A549 (cell line): ENCODE data around the gene TTC17. TPM values are rescaled to one million over a fixed set of nuclear protein-coding genes. Genes with fewer than 3 reads are reported as not detected.

ENCODE experiments used
- ATAC-seq, 2 experiments: fragments of 200-7000 bp in 1 of 2; fragments of >200 bp in 1 of 2; cut with Nextera tagmentation in 1 of 2; cut with Tn5 transposase in 1 of 2; 3 replicates each; pipeline versions ENCODE4 v1.8.0 to v1.9.1; 2018 to 2020; ENCODE audit warnings: mild to moderate bottlenecking in 1 of 2, moderate library complexity in 1 of 2
- CTCF ChIA-PET: fragments of 300-600 bp; sonication (Branson Sonifier 250); formaldehyde crosslinking; extraction: SDS; loops from one replicate; lab custom pipeline; 2021; ENCODE audit warnings: antibody characterized with exemption, inconsistent platforms; lab: Yijun Ruan, JAX
- POLR2A ChIA-PET: fragments of 350-600 bp; formaldehyde crosslinking; extraction: SDS; loops from one replicate; lab custom pipeline; 2021; ENCODE audit warnings: antibody characterized with exemption, inconsistent platforms; lab: Yijun Ruan, JAX
- DNase-seq, 2 experiments: peaks; one replicate each; pipeline versions ENCODE4 v3.0.0 to v3.0.0-alpha.2; 2011 to 2016; ENCODE audit warnings: low read depth in 1 of 2, low spot score in 1 of 2
- FAIRE-seq: peaks from 2 replicates; lab custom pipeline; 2011; peaks lifted over from hg19 to GRCh38; lab: Jason Lieb, UNC
- H3K27ac ChIP-seq, 2 experiments: fragments of >200 bp; sonication (Bioruptor Twin); formaldehyde crosslinking; 3 replicates each; pipeline ENCODE4 v1.5.1; 2016 to 2017
- H3K4me1 ChIP-seq: fragments of >200 bp; sonication (Bioruptor Twin); formaldehyde crosslinking; 3 replicates; pipeline ENCODE4 v1.6.1; 2016
- H3K4me2 ChIP-seq: fragments of >200 bp; sonication (Bioruptor Twin); formaldehyde crosslinking; 3 replicates; pipeline ENCODE4 v1.6.1; 2016
- H3K4me3 ChIP-seq: fragments of >200 bp; sonication (Bioruptor Twin); formaldehyde crosslinking; 3 replicates; pipeline ENCODE4 v1.5.1; 2016
- H3K9me3 ChIP-seq: fragments of >200 bp; sonication (Bioruptor Twin); formaldehyde crosslinking; 3 replicates; pipeline ENCODE4 v1.6.1; 2016
- ATOH8 ChIP-seq: fragments of 250-450 bp; sonication (Bioruptor Pico); IDR thresholded peaks from 2 replicates; pipeline ENCODE4 v1.5.0; 2020; ENCODE audit warnings: low read depth, mild to moderate bottlenecking, moderate library complexity
- BHLHE40 ChIP-seq: IDR thresholded peaks from 2 replicates; pipeline ENCODE4 v1.6.1; 2012; ENCODE audit warnings: low read depth, low read length, inconsistent platforms
- CBX2 ChIP-seq: fragments of 200-600 bp; sonication (generic); IDR thresholded peaks from 2 replicates; pipeline ENCODE4 v1.6.1; 2016; ENCODE audit warnings: low read depth, mild to moderate bottlenecking, borderline replicate concordance
- CHD2 ChIP-seq: fragments of 150-350 bp; IDR thresholded peaks from 2 replicates; pipeline ENCODE4 v1.6.1; 2014; ENCODE audit warnings: low read length; ENCODE audit not compliant: partially characterized antibody
- E2F6 ChIP-seq: IDR thresholded peaks from 2 replicates; pipeline ENCODE4 v1.6.1; 2012; ENCODE audit warnings: low read depth, borderline replicate concordance
- EP300 ChIP-seq, 2 experiments: fragments of >200 bp; sonication (Bioruptor Twin); formaldehyde crosslinking; IDR thresholded peaks; 2 replicates in 1 of 2; 3 replicates in 1 of 2; pipeline ENCODE4 v1.6.1; 2016 to 2017
- FOSB ChIP-seq: fragments of 250-450 bp; sonication (Bioruptor Pico); IDR thresholded peaks from 2 replicates; pipeline ENCODE4 v1.5.0; 2020; ENCODE audit warnings: mild to moderate bottlenecking, moderate library complexity
- GATA3 ChIP-seq: IDR thresholded peaks from 2 replicates; pipeline ENCODE4 v1.6.1; 2012; ENCODE audit warnings: borderline replicate concordance
- HOXA7 ChIP-seq: fragments of 250-450 bp; sonication (Bioruptor Pico); IDR thresholded peaks from 2 replicates; pipeline ENCODE4 v1.5.0; 2020; ENCODE audit warnings: mild to moderate bottlenecking, moderate library complexity
- HOXB5 ChIP-seq: fragments of 250-450 bp; sonication (Bioruptor Pico); IDR thresholded peaks from 2 replicates; pipeline ENCODE4 v1.5.0; 2020; ENCODE audit warnings: mild to moderate bottlenecking, moderate library complexity
- JUN ChIP-seq, 2 experiments: fragments of >200 bp; sonication (Bioruptor Twin); formaldehyde crosslinking; IDR thresholded peaks; 2 replicates in 1 of 2; 3 replicates in 1 of 2; pipeline ENCODE4 v1.6.1; 2016 to 2017
- KDM1A ChIP-seq: fragments of 200-600 bp; sonication (generic); IDR thresholded peaks from 2 replicates; pipeline ENCODE4 v1.6.1; 2016; ENCODE audit warnings: low read depth, mild to moderate bottlenecking
- MAFK ChIP-seq: fragments of 450-650 bp; IDR thresholded peaks from 2 replicates; pipeline ENCODE4 v1.6.1; 2014; ENCODE audit not compliant: partially characterized antibody
- MAZ ChIP-seq: fragments of 150-350 bp; IDR thresholded peaks from 2 replicates; pipeline ENCODE4 v1.6.1; 2014; ENCODE audit warnings: antibody characterized with exemption, low read depth, low read length, borderline replicate concordance
- MYC ChIP-seq: IDR thresholded peaks from 2 replicates; pipeline ENCODE4 v1.6.1; 2012; ENCODE audit warnings: mild to moderate bottlenecking, inconsistent platforms, low read length, improper control_type of control experiment, borderline replicate concordance
- NPAS2 ChIP-seq: fragments of 250-450 bp; sonication (Bioruptor Pico); IDR thresholded peaks from 2 replicates; pipeline ENCODE4 v1.8.0; 2022; ENCODE audit warnings: mild to moderate bottlenecking, moderate library complexity, borderline replicate concordance
- NR3C1 ChIP-seq: fragments of >200 bp; sonication (Bioruptor Twin); formaldehyde crosslinking; IDR thresholded peaks from 3 replicates; pipeline ENCODE4 v1.6.1; 2017
- PBX3 ChIP-seq: IDR thresholded peaks from 2 replicates; pipeline ENCODE4 v1.6.1; 2012
- POLR2A ChIP-seq: IDR thresholded peaks from 2 replicates; pipeline ENCODE4 v1.6.1; 2012; ENCODE audit warnings: mild to moderate bottlenecking, low read length
- RAD21 ChIP-seq, 2 experiments: fragments of >200 bp in 1 of 2; sonication (Bioruptor Twin) in 1 of 2; formaldehyde crosslinking in 1 of 2; IDR thresholded peaks in 1 of 2; conservative IDR thresholded peaks in 1 of 2; 2 replicates in 1 of 2; 3 replicates in 1 of 2; pipeline ENCODE4 v1.6.1; 2012 to 2018; ENCODE audit warnings: inconsistent platforms in 1 of 2
- RCOR1 ChIP-seq: fragments of 150-350 bp; IDR thresholded peaks from 2 replicates; pipeline ENCODE4 v1.6.1; 2014; ENCODE audit warnings: antibody characterized with exemption, low read length, low read depth
- SREBF2 ChIP-seq: fragments of 450-650 bp; IDR thresholded peaks from 2 replicates; pipeline ENCODE4 v1.6.1; 2014; ENCODE audit warnings: mild to moderate bottlenecking, moderate library complexity
- ZC3H11A ChIP-seq: fragments of 450-650 bp; IDR thresholded peaks from 2 replicates; pipeline ENCODE4 v1.6.1; 2014; ENCODE audit warnings: antibody characterized with exemption, mild to moderate bottlenecking
- ZSCAN20 ChIP-seq: fragments of 250-450 bp; sonication (Bioruptor Pico); IDR thresholded peaks from 2 replicates; pipeline ENCODE4 v1.8.0; 2022; ENCODE audit warnings: mild to moderate bottlenecking, moderate library complexity
- WGBS: methylation state at CpG from one replicate; pipeline ENCODE4 v1.1.6; 2017; ENCODE audit errors: missing lambda C conversion rate; 5-methylcytosine and 5-hydroxymethylcytosine counted together
- polyA plus RNA-seq, 4 experiments: library from polyadenylated mRNA; depleted of rRNA in 3 of 4; stranded (reverse); fragments of >200 nt; fragmentation: RNase III in 1 of 4; extraction: RNeasy Plus Mini Kit Qiagen cat#74134 plus additional on column Dnase treatment in 1 of 4; gene quantifications; 2 replicates in 3 of 4; 3 replicates in 1 of 4; pipeline ENCODE4 v1.2.3, GENCODE V29; 2011 to 2017
- TF ChIP-seq, protein P1 (sequence below): fragments of 250-450 bp; sonication (Bioruptor Pico); IDR thresholded peaks from 2 replicates; pipeline ENCODE4 v1.5.0; 2021; ENCODE audit warnings: mild to moderate bottlenecking, moderate library complexity, borderline replicate concordance

Gene TTC17
- polyA plus RNA-seq, 2 of the 4 experiments (the other 2 are of a cell fraction): 28.9 to 89.4 TPM

GRCh38 chr11:43459246-43459645 is 100.5 kb downstream of the TTC17 start:
- DNase-seq (no peak), ATAC-seq (no peak), FAIRE-seq (no peak)
- Histone ChIP-seq H3K4me2 (no peak overlapping the region), H3K4me3 (no peak overlapping the region), H3K27ac (no peak overlapping the region), H3K9me3 (no peaks in the 10 kb centered on the region; the same call in 2 of the 3 replicates), H3K4me1 (no peaks in the 10 kb centered on the region)
- ChIA-PET CTCF (interaction anchor here (0.7 to 0.9 kb wide), 2 partner anchors 113 to 414 kb away, joined by 3 to 4 read pairs; no protein-coding TSS in a partner anchor), POLR2A (no interaction called here)
- 97% methylated on average over 1 of the region's 1 CpG for WGBS
- TF ChIP-seq MYC (no peak), FOSB (CRISPR knock-in tag) (no peak), HOXA7 (CRISPR knock-in tag) (no peak), GATA3 (no peak), NPAS2 (CRISPR knock-in tag) (no peak), ZSCAN20 (CRISPR knock-in tag) (no peak), NR3C1 (no peak), KDM1A (no peak), ATOH8 (CRISPR knock-in tag) (no peak), CBX2 (no peak), RAD21 (conservative IDR thresholded peaks at IDR 0.05 in 1 of 2, IDR thresholded peaks at IDR 0.05 in 1 of 2) (no peak), CHD2 (no peak)

- Histone ChIP-seq H3K4me3 (no peak overlapping the region), H3K9me3 (peaks cover 16% of the 10 kb centered on the region), H3K27ac (no peak overlapping the region), H3K4me2 (no peak overlapping the region), H3K4me1 (no peaks in the 10 kb centered on the region)
- 95% methylated on average over 1 of the region's 1 CpG for WGBS
- DNase-seq (no peak), FAIRE-seq (no peak), ATAC-seq (no peak)
- POLR2A ChIA-PET: no interaction called here
- no peak for TF ChIP-seq BHLHE40
- no peak for TF ChIP-seq SREBF2
- no peak for TF ChIP-seq POLR2A
- TF ChIP-seq, protein P1, sequence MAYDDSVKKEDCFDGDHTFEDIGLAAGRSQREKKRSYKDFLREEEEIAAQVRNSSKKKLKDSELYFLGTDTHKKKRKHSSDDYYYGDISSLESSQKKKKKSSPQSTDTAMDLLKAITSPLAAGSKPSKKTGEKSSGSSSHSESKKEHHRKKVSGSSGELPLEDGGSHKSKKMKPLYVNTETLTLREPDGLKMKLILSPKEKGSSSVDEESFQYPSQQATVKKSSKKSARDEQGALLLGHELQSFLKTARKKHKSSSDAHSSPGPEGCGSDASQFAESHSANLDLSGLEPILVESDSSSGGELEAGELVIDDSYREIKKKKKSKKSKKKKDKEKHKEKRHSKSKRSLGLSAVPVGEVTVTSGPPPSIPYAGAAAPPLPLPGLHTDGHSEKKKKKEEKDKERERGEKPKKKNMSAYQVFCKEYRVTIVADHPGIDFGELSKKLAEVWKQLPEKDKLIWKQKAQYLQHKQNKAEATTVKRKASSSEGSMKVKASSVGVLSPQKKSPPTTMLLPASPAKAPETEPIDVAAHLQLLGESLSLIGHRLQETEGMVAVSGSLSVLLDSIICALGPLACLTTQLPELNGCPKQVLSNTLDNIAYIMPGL (CRISPR knock-in tag): no peak
- no peak for TF ChIP-seq MAZ
- TF ChIP-seq E2F6: no peak
- TF ChIP-seq EP300 (IDR thresholded peaks at IDR 0.05): no peak
- no peak for TF ChIP-seq JUN (IDR thresholded peaks at IDR 0.05)
- no peak for TF ChIP-seq HOXB5 (CRISPR knock-in tag)
- no peak for TF ChIP-seq RCOR1
- TF ChIP-seq MAFK: no peak
- no peak for TF ChIP-seq PBX3
- no peak for TF ChIP-seq ZC3H11A
- CTCF ChIA-PET: interaction anchor here (1.2 kb wide), 1 partner anchor 17 kb away, joined by 3 read pairs; no protein-coding TSS in a partner anchor
These were observed 103.6 kb downstream of the TTC17 start for GRCh38 chr11:43462359-43462758.
